ENCODE data around the gene SIGLEC14. TPM values are rescaled to one million over a fixed set of nuclear protein-coding genes. Genes with fewer than 3 reads are reported as not detected.

The SIGLEC14 gene
- total and polyA plus RNA-seq, 9 donors = 0.11 to 4.1 (median 0.83) TPM; not detected in 2

- DNase-seq = no peak
- no peaks in the 10 kb centered on the region for H3K36me3 ChIP-seq
- intact Hi-C loops (cut with DNase I) = no loop called here
Measured at GRCh38 chr19:51628153-51628939, 18.3 kb downstream of the SIGLEC14 start.

GRCh38 chr19:51627491-51628138 is 19.0 kb downstream of the SIGLEC14 start:
- Histone ChIP-seq H3K9me3 (no peaks in the 10 kb centered on the region), H3K4me1 (ENCODE audit: insufficient read depth) (no peaks in the 10 kb centered on the region), H3K4me3 (no peak overlapping the region), H3K27me3 (no peaks in the 10 kb centered on the region), H3K36me3 (no peaks in the 10 kb centered on the region), H3K27ac (no peak overlapping the region)
- DNase-seq = no peak
- no peak for TF ChIP-seq POLR2A (IDR thresholded peaks at IDR 0.05)
- no peak for TF ChIP-seq CTCF (IDR thresholded peaks at IDR 0.05)
- no peak for TF ChIP-seq EP300 (IDR thresholded peaks at IDR 0.05)
- intact Hi-C loops (cut with DNase I) = no loop called here
- 14 to 36% (median 20%) methylated on average over 16 of the region's 16 CpGs for WGBS, 3 donors

More at GRCh38 chr19:51628153-51628939, 18.3 kb downstream of the SIGLEC14 start:
- TF ChIP-seq POLR2A (IDR thresholded peaks at IDR 0.05) (no peak), EP300 (IDR thresholded peaks at IDR 0.05) (no peak), CTCF (IDR thresholded peaks at IDR 0.05) (no peak)
- no peaks in the 10 kb centered on the region for H3K9me3 ChIP-seq
- H3K27me3 ChIP-seq = no peaks in the 10 kb centered on the region
- H3K4me3 ChIP-seq = no peak overlapping the region
- H3K4me1 ChIP-seq (ENCODE audit: insufficient read depth) = no peaks in the 10 kb centered on the region
- H3K27ac ChIP-seq = no peak overlapping the region
- WGBS, 3 donors = 76 to 78% (median 76%) methylated on average over 14 of the region's 14 CpGs

GRCh38 chr19:51626675-51627074 is 19.9 kb downstream of the SIGLEC14 start:
- no peak for TF ChIP-seq CTCF (IDR thresholded peaks at IDR 0.05)
- no peak for TF ChIP-seq POLR2A (IDR thresholded peaks at IDR 0.05)
- TF ChIP-seq EP300 (IDR thresholded peaks at IDR 0.05) = no peak
- Histone ChIP-seq H3K27me3 (no peaks in the 10 kb centered on the region), H3K9me3 (no peaks in the 10 kb centered on the region), H3K27ac (no peak overlapping the region), H3K36me3 (no peaks in the 10 kb centered on the region), H3K4me1 (ENCODE audit: insufficient read depth) (no peaks in the 10 kb centered on the region), H3K4me3 (no peak overlapping the region)
- intact Hi-C loops (cut with DNase I) = no loop called here
- 52 to 75% (median 60%) methylated on average over 2 of the region's 2 CpGs for WGBS, 3 donors
- DNase-seq = no peak

- no peak overlapping the region for H3K27ac ChIP-seq
- WGBS, 3 donors = 31 to 56% (median 52%) methylated on average over 2 of the region's 2 CpGs
- H3K27me3 ChIP-seq = no peaks in the 10 kb centered on the region
- intact Hi-C loops (cut with DNase I) = no loop called here
- no peak overlapping the region for H3K4me3 ChIP-seq
- no peak for TF ChIP-seq EP300 (IDR thresholded peaks at IDR 0.05)
- TF ChIP-seq POLR2A (IDR thresholded peaks at IDR 0.05) = no peak
- no peak for DNase-seq
- H3K36me3 ChIP-seq = no peaks in the 10 kb centered on the region
- H3K9me3 ChIP-seq = no peaks in the 10 kb centered on the region
- H3K4me1 ChIP-seq (ENCODE audit: insufficient read depth) = no peaks in the 10 kb centered on the region
Measured at GRCh38 chr19:51621178-51621577, 25.4 kb downstream of the SIGLEC14 start.

- Histone ChIP-seq H3K27me3 (no peaks in the 10 kb centered on the region), H3K4me1 (ENCODE audit: insufficient read depth) (no peaks in the 10 kb centered on the region), H3K9me3 (no peaks in the 10 kb centered on the region), H3K36me3 (no peaks in the 10 kb centered on the region), H3K27ac (no peak overlapping the region), H3K4me3 (no peak overlapping the region)
- TF ChIP-seq POLR2A (IDR thresholded peaks at IDR 0.05) (no peak), EP300 (IDR thresholded peaks at IDR 0.05) (no peak), CTCF (IDR thresholded peaks at IDR 0.05) (no peak)
- no peak for DNase-seq
- 77 to 92% (median 85%) methylated on average over 7 of the region's 7 CpGs for WGBS, 3 donors
- intact Hi-C loops (cut with DNase I) = no loop called here
Measured at GRCh38 chr19:51615991-51616390, 30.6 kb downstream of the SIGLEC14 start.
